Stimulated activated CD4-positive, alpha-beta T cell treated with anti-CD3 and anti-CD28 coated beads, Interleukin-2, amount 100 ng/mL, for 4 hours (primary cell): Measurements from ENCODE around the gene AGBL1.
"Not testable (repeated sequence)": the region's sequence is repeated elsewhere in the genome, so short reads cannot be mapped to it uniquely, and the experiment has no call there.

Experiments
- DNase-seq: peaks from one replicate; pipeline ENCODE4 v3.0.0-alpha.2; 2020; ENCODE audit warnings: low read depth

The AGBL1 gene

GRCh38 chr15:86522721-86523120, 443.1 kb downstream of the AGBL1 start:
- DNase-seq: no peak

DNA sequence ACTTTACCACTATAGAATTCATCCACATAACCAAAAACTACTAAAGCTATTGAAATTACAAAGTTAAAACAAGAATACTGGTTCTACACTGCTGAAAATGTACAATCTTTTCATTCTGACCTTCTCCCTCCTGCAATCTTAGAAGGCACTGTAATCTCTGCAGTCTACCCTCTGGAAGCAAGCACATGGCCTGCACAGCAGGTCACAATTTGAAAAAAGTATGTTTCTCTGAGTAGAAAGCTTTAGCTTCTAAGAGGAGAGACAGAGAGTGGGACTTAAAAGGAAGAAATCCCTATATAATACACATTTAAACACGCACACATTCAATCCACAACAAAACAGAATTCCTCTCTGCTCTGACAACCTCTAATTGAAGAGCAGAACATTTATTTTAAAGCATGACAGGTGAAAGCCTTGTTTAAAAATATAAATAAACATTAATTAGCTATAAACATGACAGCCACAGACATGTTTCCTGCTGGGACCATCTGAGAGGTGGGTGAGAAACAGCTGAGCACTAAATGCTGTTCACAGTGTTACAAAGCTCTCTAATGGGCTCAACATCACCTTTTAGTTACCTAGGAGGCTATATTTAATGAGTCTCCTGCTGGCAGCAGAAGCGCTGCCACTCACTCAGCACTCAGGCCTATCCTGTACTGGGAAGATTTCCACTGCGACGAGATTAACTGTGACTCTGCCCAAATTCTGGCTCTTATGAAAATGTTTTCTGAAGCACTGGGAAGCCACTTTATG, 447.4 kb downstream of the AGBL1 start:
- DNase-seq: no peak

DNA sequence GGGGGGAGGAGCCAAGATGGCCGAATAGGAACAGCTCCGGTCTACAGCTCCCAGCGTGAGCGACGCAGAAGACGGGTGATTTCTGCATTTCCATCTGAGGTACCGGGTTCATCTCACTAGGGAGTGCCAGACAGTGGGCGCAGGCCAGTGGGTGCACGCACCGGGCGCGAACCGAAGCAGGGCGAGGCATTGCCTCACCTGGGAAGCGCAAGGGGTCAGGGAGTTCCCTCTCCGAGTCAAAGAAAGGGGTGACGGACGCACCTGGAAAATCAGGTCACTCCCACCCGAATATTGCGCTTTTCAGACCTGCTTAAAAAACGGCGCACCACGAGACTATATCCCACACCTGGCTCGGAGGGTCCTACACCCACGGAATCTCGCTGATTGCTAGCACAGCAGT, 448.4 kb downstream of the AGBL1 start:
- DNase-seq: not testable (repeated sequence)

- no peak for DNase-seq
Observed at GRCh38 chr15:86538141-86538540, 458.5 kb downstream of the AGBL1 start.

DNA sequence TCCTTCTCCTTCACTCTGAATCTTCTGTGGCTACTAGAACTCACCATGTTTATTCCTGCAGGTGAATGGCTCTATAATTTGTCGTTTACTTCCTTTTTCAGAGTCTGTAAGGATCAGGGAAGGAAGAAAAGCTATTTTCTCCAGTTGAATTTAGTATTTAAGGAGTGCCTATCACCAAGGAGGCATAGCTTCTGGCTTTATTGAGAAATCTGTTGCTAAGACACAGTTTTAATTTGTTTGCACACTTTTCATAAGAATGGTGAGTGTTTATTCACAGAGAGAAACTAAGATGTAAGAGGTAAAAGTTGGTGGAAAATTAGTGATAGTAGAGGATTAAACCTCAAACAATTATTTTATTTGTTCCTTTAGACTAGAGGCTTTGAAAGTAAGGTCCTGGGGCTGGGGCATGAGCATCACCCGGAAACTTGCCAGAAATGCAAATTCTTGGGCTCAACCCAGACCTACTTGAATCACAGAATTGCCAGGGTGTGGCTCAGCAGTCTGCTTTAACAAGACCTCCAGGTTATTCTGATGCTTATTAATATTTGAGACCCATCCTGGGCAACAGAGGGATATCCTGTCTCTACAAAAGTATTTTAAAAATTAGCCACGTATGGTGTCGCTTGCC, 461.3 kb downstream of the AGBL1 start:
- DNase-seq: no peak

- DNase-seq: no peak
Observed at GRCh38 chr15:86541540-86541939, 461.9 kb downstream of the AGBL1 start.

DNA sequence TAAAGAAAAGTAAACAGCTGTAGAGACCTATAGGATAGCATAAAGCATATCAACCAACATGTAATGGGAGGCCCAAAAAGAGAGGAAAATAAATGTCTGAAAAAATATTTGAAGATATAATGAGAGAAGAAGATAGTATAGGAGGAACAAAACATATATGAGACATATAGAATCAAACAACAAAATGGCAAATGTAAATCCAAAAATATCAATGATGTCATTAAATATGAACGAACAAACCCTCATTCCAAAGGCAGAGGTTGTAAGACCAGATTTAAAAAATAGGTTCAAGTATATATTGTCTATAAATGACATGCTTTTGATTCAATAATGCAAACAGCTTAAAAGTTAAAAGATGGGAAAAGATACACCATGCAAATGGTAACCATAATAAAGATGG, 470.4 kb downstream of the AGBL1 start:
- no peak for DNase-seq

DNA sequence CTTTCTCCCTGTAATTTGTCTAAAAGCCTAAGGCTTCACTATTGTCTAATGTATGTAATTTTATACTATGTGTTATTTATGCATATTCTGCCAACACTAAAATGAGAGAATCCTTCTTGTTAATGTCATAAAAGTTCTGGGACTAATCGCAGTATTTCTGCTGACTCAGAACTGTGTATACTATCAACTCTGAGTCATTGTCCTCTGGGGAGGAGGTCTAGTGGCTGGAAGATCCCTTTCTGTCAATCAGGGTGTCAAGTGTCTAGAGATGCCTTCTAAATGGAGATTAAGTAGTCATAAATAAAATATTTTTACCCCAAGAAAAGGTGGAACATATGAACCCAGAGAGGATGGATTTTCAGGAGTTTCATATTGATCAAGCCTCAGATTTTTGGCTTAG, 473.4 kb downstream of the AGBL1 start:
- no peak for DNase-seq

DNA sequence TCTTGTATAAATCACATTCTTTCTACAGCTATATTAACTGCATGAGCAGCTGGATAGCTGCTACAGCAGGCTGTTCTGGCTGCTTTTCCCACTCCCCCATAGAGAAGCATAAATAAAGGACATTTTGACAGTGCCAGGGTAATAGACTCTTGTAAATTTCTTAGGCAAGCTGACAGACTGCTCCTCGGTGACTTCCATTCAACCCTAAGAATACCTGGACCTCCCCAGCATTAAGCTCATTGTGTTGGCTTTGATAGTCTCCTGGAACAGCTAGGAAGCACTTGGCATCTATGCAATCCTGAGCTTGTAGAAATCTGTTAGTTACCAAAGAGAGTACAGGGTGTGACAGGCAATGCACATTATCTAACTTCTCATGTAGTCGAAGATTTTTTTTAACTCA, 475.4 kb downstream of the AGBL1 start:
- no peak for DNase-seq

DNA sequence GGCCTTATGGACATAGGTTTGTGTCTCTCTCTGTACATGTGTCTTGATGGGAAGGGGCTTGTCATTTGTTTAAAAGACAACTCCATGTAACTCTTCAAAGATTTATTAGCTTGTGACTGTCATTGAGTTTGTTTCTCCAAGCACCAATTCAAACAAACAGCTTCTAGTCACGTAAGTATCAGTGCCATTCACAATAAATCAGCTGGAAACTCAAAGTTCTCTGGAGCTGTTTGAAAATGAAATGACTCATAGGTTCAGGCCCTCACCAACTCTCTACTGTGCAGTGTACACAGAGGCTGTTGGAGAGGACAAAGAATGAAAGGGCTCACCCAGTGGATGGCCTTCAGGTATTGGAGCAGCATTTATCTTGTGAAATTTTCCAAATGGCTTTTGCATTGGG, 476.3 kb downstream of the AGBL1 start:
- DNase-seq: no peak

- no peak for DNase-seq
Observed at GRCh38 chr15:86556396-86557017, 476.8 kb downstream of the AGBL1 start.

GRCh38 chr15:86557018-86557550, 477.4 kb downstream of the AGBL1 start:
- no peak for DNase-seq

DNA sequence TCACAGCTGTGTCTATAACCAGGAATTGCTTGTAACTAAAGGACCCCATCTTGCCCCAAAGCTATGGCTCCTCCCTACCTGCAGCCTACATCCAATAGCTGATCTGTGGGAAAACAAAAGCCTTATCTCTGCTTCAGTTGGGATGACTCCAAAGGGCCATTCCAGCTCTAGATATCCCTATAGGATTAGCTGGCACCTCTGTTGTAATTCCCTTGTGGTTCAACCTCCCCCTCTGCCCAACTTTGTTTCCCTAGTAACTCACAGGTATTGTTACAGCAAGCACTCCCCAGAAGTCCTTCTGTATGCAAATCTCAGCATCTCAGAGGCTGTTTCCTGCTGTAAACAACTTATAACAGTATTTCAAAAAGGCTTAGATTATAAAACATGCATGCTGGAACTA, 478.6 kb downstream of the AGBL1 start:
- DNase-seq: no peak

DNA sequence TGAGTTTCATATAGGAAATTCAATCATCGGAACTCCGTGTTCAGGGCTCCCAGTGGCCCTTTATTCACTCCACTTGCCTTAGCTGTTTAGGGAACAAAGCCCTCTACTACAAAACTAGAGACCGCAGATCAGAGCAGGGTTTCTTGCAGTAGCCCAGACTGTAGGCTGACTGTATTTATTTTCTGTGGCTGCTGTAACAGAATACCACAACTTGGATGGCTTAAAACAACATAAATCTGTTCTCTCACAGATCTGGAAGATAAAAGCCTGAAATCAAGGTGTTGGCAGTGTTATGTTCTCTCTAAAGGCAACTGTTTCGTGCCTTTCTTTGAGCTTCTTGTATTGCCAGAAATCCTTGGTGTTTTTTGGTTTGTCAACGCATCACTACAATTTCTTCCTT, 479.0 kb downstream of the AGBL1 start:
- DNase-seq: no peak

DNA sequence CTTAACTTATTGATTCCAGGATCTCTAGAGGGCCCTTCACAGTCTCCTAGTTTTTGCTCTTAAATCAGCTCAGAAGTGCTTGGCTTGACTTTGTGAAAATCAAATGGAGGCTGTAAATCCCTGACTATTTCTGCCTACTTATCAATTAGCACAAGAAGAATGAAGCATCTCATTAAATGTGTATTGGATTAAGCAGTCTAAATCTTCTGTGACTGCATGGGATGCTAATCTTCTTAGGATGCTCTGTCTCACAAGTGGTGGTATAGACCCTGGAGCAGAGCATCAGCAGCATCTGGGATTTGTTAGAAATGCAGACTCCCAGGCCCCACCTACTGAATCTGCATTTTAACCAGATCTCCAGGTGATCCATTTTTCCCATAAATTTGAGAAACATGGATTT, 488.7 kb downstream of the AGBL1 start:
- no peak for DNase-seq

- no peak for DNase-seq
Observed at GRCh38 chr15:86570738-86571137, 491.1 kb downstream of the AGBL1 start.

DNA sequence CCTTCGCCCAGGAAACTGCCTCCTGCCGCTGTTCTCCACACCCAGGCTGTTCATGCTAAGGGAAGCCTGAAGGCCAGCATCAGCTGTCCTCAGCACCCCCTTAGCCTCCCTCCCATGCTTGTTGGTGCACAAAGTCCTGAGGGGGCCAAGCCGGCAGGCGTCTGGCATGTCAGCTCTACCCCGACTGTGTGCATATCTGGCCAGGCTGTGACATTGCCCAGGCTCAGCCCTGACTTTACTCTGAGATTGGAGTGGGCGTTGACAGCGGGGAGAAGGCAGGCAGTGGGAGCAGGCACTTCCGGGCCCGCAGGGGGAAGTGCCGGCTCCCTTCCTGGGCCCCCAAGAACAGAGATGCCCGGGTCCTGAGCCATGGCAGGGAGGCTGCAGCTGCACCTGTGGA, 492.2 kb downstream of the AGBL1 start:
- no peak for DNase-seq

DNA sequence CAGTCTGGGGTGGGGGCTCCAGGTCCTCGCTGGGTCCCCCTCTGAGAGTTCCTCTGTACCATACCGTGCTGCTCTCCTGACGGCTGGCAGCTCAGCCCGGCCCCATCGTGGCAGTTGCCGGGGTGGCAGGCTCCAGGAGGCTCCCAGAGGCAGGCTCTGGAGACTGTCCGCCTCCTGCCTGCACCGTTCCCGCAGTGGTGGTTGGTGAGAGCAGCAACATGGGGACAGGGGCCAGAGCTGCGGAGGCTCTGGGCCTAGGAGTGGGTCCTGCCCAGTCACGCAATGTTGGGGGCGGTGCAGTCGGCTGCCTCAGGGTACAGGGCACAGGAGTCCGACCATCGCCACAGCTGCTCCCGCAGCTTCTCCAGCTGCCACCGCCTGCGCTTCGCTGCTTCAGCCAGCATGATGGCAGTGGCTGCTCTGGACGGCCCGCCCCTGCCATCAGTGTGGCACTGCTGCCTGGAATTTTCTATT, 492.7 kb downstream of the AGBL1 start:
- DNase-seq: no peak

GRCh38 chr15:86573476-86573875, 493.8 kb downstream of the AGBL1 start:
- no peak for DNase-seq

DNA sequence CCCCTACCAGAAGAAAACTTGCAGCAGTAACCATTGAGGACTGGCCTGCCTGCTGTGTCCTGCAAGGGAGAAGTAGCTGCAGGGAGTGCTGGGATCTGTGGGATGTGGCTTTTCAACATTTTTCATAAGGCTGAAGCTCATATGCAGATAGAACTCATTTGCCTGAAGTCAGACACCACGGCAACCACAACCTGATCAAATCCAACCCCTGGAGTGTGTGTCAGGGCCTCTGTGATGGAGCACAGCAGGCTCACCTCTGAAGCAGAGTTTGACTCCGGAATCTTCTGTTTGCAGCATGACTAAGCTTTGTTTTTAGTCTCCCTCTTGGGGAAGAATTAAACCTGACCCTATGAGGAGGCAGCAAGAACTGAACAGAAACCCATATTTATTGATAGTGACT, 508.7 kb downstream of the AGBL1 start:
- no peak for DNase-seq

- no peak for DNase-seq
Observed at GRCh38 chr15:86590461-86590860, 510.8 kb downstream of the AGBL1 start.

- no peak for DNase-seq
Observed at GRCh38 chr15:86591158-86591557, 511.5 kb downstream of the AGBL1 start.
